Measurements from ENCODE around the gene SLC6A3.

DNA sequence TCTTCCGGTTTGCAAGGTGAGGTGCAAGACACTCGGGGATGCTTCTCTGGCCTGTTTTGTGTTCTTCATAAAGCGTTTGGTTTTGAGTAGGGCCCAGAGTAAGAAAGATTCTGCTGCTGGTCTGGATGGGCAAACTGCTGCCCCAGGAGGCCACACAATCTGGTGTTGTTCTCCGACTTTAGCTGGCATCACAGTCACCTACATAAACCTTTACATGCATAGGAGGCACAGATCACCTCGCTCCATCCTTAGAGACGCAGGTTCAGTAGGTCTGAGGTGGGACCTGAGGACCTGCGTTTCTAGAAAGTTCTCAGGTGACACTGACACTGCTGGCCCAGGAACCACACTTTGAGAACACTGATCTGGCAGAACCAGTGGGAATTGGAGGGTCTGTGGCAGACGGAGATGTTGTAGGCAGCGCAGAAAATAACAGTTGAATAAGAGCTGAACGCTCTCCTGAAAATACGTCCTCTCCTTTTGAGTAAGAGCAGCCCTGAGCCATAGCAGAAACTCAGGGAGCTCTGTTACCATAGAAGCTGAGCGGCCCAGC, 3.9 kb upstream of the SLC6A3 start:
- TF ChIP-seq CTCF (IDR thresholded peaks at IDR 0.05) (no peak), EZH2 (IDR thresholded peaks at IDR 0.05; ENCODE audit: borderline replicate concordance, insufficient read depth, low read depth, low read length, poor library complexity, severe bottlenecking) (no peak)

All from B cell (primary cell).